K562 (cell line): ENCODE measurements around the gene CSAD. TPM values are rescaled to one million over a fixed set of nuclear protein-coding genes. Genes with fewer than 3 reads are reported as not detected.

Experiments
- BRD4 ChIP-seq: fragments of 200-600 bp; sonication (generic); IDR thresholded peaks from 2 replicates; pipeline ENCODE4 v1.6.1; 2017; ENCODE audit warnings: inconsistent platforms
- CBFB ChIP-seq: sonication (generic); formaldehyde crosslinking; IDR thresholded peaks from 2 replicates; pipeline ENCODE4 v1.4.0; 2020; ENCODE audit warnings: mild to moderate bottlenecking, missing genetic modification reagents
- CREM ChIP-seq: IDR thresholded peaks from 2 replicates; pipeline ENCODE4 v1.6.1; 2014; ENCODE audit warnings: antibody characterized with exemption, low read depth
- CSDE1 ChIP-seq, 2 experiments: fragments of 450-650 bp; IDR thresholded peaks; 2 replicates each; pipeline ENCODE4 v1.6.1; 2016; ENCODE audit warnings: mild to moderate bottlenecking in 1 of 2
- FOXM1 ChIP-seq, 2 experiments: fragments of 450-650 bp in 1 of 2; sonication (generic) in 1 of 2; formaldehyde crosslinking in 1 of 2; IDR thresholded peaks; 2 replicates each; pipeline versions ENCODE4 v1.6.1 to v1.9.0; 2017 to 2022; ENCODE audit warnings: low read depth in 2 of 2, mild to moderate bottlenecking in 2 of 2, missing genetic modification reagents in 1 of 2, moderate library complexity in 1 of 2
- GTF2F1 ChIP-seq: IDR thresholded peaks from 2 replicates; pipeline ENCODE4 v1.6.1; 2011; ENCODE audit warnings: low read depth, low read length, improper control_type of control experiment
- JUN ChIP-seq, 2 experiments: sonication (generic) in 1 of 2; formaldehyde crosslinking in 1 of 2; IDR thresholded peaks; 2 replicates each; pipeline versions ENCODE4 v1.6.1 to v1.8.0; 2012 to 2022; ENCODE audit warnings: borderline replicate concordance in 2 of 2, mild to moderate bottlenecking in 2 of 2, improper control_type of control experiment in 1 of 2, low read depth in 1 of 2, low read length in 1 of 2, missing genetic modification reagents in 1 of 2
- LARP7 ChIP-seq: fragments of 450-650 bp; IDR thresholded peaks from 2 replicates; pipeline ENCODE4 v1.6.1; 2016
- MAFK ChIP-seq: IDR thresholded peaks from 2 replicates; pipeline ENCODE4 v1.6.1; 2011; ENCODE audit warnings: low read length, improper control_type of control experiment
- MCM7 ChIP-seq, 2 experiments: fragments of 450-650 bp; IDR thresholded peaks; 2 replicates each; pipeline ENCODE4 v1.6.1; 2016 to 2018
- NBN ChIP-seq: fragments of 450-650 bp; IDR thresholded peaks from 2 replicates; pipeline ENCODE4 v1.6.1; 2016; ENCODE audit warnings: low read depth, mild to moderate bottlenecking
- PRPF4 ChIP-seq: fragments of 200-400 bp; formaldehyde crosslinking; IDR thresholded peaks from one replicate; pipeline ENCODE4 v1.6.1; 2017; ENCODE audit warnings: low read length, low read depth, mild to moderate bottlenecking; ENCODE audit not compliant: insufficient read depth, poor library complexity, severe bottlenecking
- PTTG1 ChIP-seq: fragments of 450-650 bp; IDR thresholded peaks from 2 replicates; pipeline ENCODE4 v1.6.1; 2016; ENCODE audit warnings: low read depth, mild to moderate bottlenecking, missing genetic modification characterization, missing compliant biosample characterization
- SIN3B ChIP-seq: fragments of 450-650 bp; IDR thresholded peaks from 2 replicates; pipeline ENCODE4 v1.6.1; 2017; ENCODE audit warnings: low read depth, mild to moderate bottlenecking, moderate library complexity
- SMAD4 ChIP-seq: fragments of 250-450 bp; sonication (Bioruptor Pico); conservative IDR thresholded peaks from 2 replicates; pipeline ENCODE4 v1.8.0; 2021; ENCODE audit warnings: inconsistent platforms, mild to moderate bottlenecking, moderate library complexity
- SMARCA4 ChIP-seq: fragments of 450-650 bp; IDR thresholded peaks from 2 replicates; pipeline ENCODE4 v1.6.1; 2016
- SRSF7 ChIP-seq: fragments of 200-400 bp; formaldehyde crosslinking; optimal IDR thresholded peaks from 2 replicates; pipeline ENCODE3; 2017; ENCODE audit warnings: mild to moderate bottlenecking, low read depth, low read length
- SRSF9 ChIP-seq: fragments of 200-400 bp; formaldehyde crosslinking; IDR thresholded peaks from 2 replicates; pipeline ENCODE4 v1.6.1; 2017; ENCODE audit warnings: low read depth, low read length, borderline replicate concordance
- ZBTB7A ChIP-seq: IDR thresholded peaks from 2 replicates; pipeline ENCODE4 v1.6.1; 2011; ENCODE audit warnings: low read depth, mild to moderate bottlenecking, low read length, moderate library complexity, borderline replicate concordance; ENCODE audit not compliant: control insufficient read depth
- ZSCAN29 ChIP-seq: fragments of 450-650 bp; IDR thresholded peaks from 2 replicates; pipeline ENCODE4 v1.6.1; 2017
- polyA plus RNA-seq, 8 experiments: library from polyadenylated mRNA; depleted of rRNA in 4 of 8; stranded (reverse) in 5 of 8; unstranded in 3 of 8; fragments of >200 nt; fragmentation: Nextera tagmentation in 2 of 8; fragmentation: Illumina TruSeq in 1 of 8; extraction: Ambion mirVana in 2 of 8; extraction: Trizol in 1 of 8; gene quantifications; 2 replicates each; pipeline versions ENCODE4 v1.2.1 to v1.2.3, GENCODE V29; 2011 to 2014; ENCODE audit warnings: inconsistent platforms in 1 of 8, missing spikeins in 1 of 8
- total RNA-seq, 7 experiments: library from RNA; depleted of rRNA in 6 of 7; stranded (reverse); fragments of >200 nt in 6 of 7; fragmentation: Illumina TruSeq in 2 of 7; extraction: Trizol in 2 of 7; gene quantifications; 2 replicates each; pipeline versions ENCODE4 v1.2.1 to v1.2.3, GENCODE V29; 2011 to 2021; ENCODE audit warnings: low replicate concordance in 1 of 7
- TF ChIP-seq, protein P1 (sequence below): fragments of 250-450 bp; sonication (Bioruptor Pico); IDR thresholded peaks from 2 replicates; pipeline ENCODE4 v1.5.0; 2021
- TF ChIP-seq, protein P2 (sequence below): fragments of 250-450 bp; sonication (Bioruptor Pico); IDR thresholded peaks from 2 replicates; pipeline ENCODE4 v1.8.0; 2021; ENCODE audit warnings: moderate library complexity, mild to moderate bottlenecking, inconsistent platforms
- TF ChIP-seq, protein P3 (sequence below): sonication (generic); formaldehyde crosslinking; IDR thresholded peaks from 2 replicates; pipeline ENCODE4 v1.8.0; 2022; ENCODE audit warnings: mild to moderate bottlenecking, missing genetic modification reagents, borderline replicate concordance
- TF ChIP-seq, protein P4 (sequence below): conservative IDR thresholded peaks from 2 replicates; pipeline ENCODE4 v1.6.1; 2011; ENCODE audit warnings: low read depth, mild to moderate bottlenecking, low read length; ENCODE audit not compliant: control insufficient read depth
- TF ChIP-seq, protein P5 (sequence below): fragments of 450-650 bp; formaldehyde crosslinking; IDR thresholded peaks from 2 replicates; pipeline ENCODE4 v1.4.0; 2022; ENCODE audit warnings: mild to moderate bottlenecking, moderate library complexity

Gene CSAD
- total and polyA plus RNA-seq, 9 of the 15 experiments (the other 6 are each of a cell fraction or from before 2014, with no cell fraction given): 1.8 to 19.6 (median 8.1) TPM

DNA sequence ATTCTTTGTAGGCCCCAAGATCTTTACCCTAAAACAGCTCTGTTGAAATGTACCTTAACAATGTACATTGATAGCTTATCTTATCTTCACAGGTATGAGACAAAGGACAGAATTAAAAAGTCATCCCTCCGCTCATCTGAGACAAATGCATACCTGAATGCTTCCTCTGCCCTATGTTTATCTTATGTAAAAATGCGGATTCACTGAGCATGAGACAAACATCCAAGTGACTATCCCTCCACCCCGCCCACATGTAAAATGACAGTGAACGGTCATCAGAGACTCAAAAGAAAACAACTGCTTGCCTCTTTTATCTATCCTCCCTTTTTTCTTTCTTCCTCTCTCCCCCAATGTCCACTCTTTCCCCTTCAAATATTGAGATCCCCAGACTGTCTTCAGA, 37.4 kb downstream of the CSAD start (continued):
- TF ChIP-seq PTTG1: no peak
- TF ChIP-seq LARP7: no peak
- TF ChIP-seq CREM: no peak
- TF ChIP-seq SMAD4: no peak
- no peak for TF ChIP-seq CSDE1 (IDR thresholded peaks at IDR 0.05)
- no peak for TF ChIP-seq JUN (IDR thresholded peaks at IDR 0.05; ENCODE audit: borderline replicate concordance, low read depth, low read length)
- TF ChIP-seq JUN (CRISPR knock-in tag; IDR thresholded peaks at IDR 0.05; ENCODE audit: borderline replicate concordance): no peak
- TF ChIP-seq CBFB (CRISPR knock-in tag): no peak
- TF ChIP-seq NBN: no peak
- peak; percentile 44; the same call in 1 of the 2 replicates for TF ChIP-seq SMARCA4
- TF ChIP-seq SRSF7: no peak
- no peak for TF ChIP-seq GTF2F1
- TF ChIP-seq MAFK: 0 out of 2 replicates have a peak, but pooled peaks have one; percentile 25
- peak; percentile 74; the same call in 1 of the 2 replicates for TF ChIP-seq ZSCAN29
- TF ChIP-seq, protein P1, sequence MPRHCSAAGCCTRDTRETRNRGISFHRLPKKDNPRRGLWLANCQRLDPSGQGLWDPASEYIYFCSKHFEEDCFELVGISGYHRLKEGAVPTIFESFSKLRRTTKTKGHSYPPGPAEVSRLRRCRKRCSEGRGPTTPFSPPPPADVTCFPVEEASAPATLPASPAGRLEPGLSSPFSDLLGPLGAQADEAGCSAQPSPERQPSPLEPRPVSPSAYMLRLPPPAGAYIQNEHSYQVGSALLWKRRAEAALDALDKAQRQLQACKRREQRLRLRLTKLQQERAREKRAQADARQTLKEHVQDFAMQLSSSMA (CRISPR knock-in tag): no peak
- no peak for TF ChIP-seq ZBTB7A
- TF ChIP-seq, protein P2, sequence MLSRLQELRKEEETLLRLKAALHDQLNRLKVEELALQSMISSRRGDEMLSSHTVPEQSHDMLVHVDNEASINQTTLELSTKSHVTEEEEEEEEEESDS: no peak
- no peak for TF ChIP-seq MCM7 (IDR thresholded peaks at IDR 0.05)
- TF ChIP-seq, protein P3, sequence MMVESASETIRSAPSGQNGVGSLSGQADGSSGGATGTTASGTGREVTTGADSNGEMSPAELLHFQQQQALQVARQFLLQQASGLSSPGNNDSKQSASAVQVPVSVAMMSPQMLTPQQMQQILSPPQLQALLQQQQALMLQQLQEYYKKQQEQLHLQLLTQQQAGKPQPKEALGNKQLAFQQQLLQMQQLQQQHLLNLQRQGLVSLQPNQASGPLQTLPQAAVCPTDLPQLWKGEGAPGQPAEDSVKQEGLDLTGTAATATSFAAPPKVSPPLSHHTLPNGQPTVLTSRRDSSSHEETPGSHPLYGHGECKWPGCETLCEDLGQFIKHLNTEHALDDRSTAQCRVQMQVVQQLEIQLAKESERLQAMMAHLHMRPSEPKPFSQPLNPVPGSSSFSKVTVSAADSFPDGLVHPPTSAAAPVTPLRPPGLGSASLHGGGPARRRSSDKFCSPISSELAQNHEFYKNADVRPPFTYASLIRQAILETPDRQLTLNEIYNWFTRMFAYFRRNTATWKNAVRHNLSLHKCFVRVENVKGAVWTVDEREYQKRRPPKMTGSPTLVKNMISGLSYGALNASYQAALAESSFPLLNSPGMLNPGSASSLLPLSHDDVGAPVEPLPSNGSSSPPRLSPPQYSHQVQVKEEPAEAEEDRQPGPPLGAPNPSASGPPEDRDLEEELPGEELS (CRISPR knock-in tag): no peak
- peak; percentile 90 for TF ChIP-seq FOXM1 (IDR thresholded peaks at IDR 0.05; ENCODE audit: low read depth)
- TF ChIP-seq FOXM1 (CRISPR knock-in tag; IDR thresholded peaks at IDR 0.05; ENCODE audit: low read depth): no peak
- TF ChIP-seq, protein P4, sequence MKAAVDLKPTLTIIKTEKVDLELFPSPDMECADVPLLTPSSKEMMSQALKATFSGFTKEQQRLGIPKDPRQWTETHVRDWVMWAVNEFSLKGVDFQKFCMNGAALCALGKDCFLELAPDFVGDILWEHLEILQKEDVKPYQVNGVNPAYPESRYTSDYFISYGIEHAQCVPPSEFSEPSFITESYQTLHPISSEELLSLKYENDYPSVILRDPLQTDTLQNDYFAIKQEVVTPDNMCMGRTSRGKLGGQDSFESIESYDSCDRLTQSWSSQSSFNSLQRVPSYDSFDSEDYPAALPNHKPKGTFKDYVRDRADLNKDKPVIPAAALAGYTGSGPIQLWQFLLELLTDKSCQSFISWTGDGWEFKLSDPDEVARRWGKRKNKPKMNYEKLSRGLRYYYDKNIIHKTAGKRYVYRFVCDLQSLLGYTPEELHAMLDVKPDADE: no peak
- no peak for TF ChIP-seq BRD4
- no peak for TF ChIP-seq PRPF4
- no peak for TF ChIP-seq SRSF9
- TF ChIP-seq, protein P5, sequence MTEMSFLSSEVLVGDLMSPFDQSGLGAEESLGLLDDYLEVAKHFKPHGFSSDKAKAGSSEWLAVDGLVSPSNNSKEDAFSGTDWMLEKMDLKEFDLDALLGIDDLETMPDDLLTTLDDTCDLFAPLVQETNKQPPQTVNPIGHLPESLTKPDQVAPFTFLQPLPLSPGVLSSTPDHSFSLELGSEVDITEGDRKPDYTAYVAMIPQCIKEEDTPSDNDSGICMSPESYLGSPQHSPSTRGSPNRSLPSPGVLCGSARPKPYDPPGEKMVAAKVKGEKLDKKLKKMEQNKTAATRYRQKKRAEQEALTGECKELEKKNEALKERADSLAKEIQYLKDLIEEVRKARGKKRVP (CRISPR knock-in tag): no peak
- no peak for TF ChIP-seq SIN3B
